Transverse colon (tissue), 4 donors: ENCODE data around the gene CLCA2. TPM values are rescaled to one million over a fixed set of nuclear protein-coding genes. Genes with fewer than 3 reads are reported as not detected.
A peak's percentile ranks its signal among the peaks of the same experiment; 100 is the strongest.

Experiments used
- DNase-seq: peaks from one replicate; pipeline ENCODE4 v3.0.0-alpha.2; 2019
- H3K27ac ChIP-seq, 4 donors: fragments of 200-600 bp; sonication (generic); 2 replicates each; pipeline ENCODE4 v1.5.1; 2016 to 2018; ENCODE audit warnings: inconsistent platforms in 4 of 4
- H3K27me3 ChIP-seq: fragments of 200-600 bp; sonication (generic); 2 replicates; pipeline ENCODE4 v1.5.1; 2017; ENCODE audit warnings: inconsistent platforms
- H3K36me3 ChIP-seq, 4 donors: fragments of 200-600 bp; sonication (generic); 2 replicates each; pipeline ENCODE4 v1.5.1; 2017 to 2019; ENCODE audit warnings: inconsistent platforms in 4 of 4
- H3K4me1 ChIP-seq, 4 donors: fragments of 200-600 bp; sonication (generic); 2 replicates each; pipeline ENCODE4 v1.5.1; 2017 to 2020; ENCODE audit warnings: inconsistent platforms in 4 of 4
- H3K4me3 ChIP-seq, 4 donors: fragments of 200-600 bp; sonication (generic); 1 replicate in 1 of 4; 2 replicates in 3 of 4; pipeline versions ENCODE4 v1.5.1 to v1.6.1; 2017 to 2019; ENCODE audit warnings: inconsistent platforms in 4 of 4
- H3K9me3 ChIP-seq, 2 donors: fragments of 200-600 bp; sonication (generic); 2 replicates each; pipeline ENCODE4 v1.5.1; 2017 to 2019; ENCODE audit warnings: inconsistent platforms in 2 of 2
- CTCF ChIP-seq, 5 experiments: fragments of 200-600 bp in 3 of 5; fragments of 450-650 bp in 2 of 5; sonication (generic) in 3 of 5; IDR thresholded peaks; 1 replicate in 2 of 5; 2 replicates in 3 of 5; pipeline ENCODE4 v1.5.1; 2016 to 2017; ENCODE audit warnings: antibody characterized with exemption in 5 of 5, inconsistent platforms in 3 of 5, mild to moderate bottlenecking in 2 of 5, moderate library complexity in 1 of 5
- EP300 ChIP-seq: sonication (generic); formaldehyde crosslinking; IDR thresholded peaks from one replicate; pipeline ENCODE4 v1.6.1; 2017; ENCODE audit warnings: antibody characterized with exemption, low read depth
- POLR2A ChIP-seq: fragments of 450-650 bp; IDR thresholded peaks from one replicate; pipeline ENCODE4 v1.6.1; 2016; ENCODE audit warnings: antibody characterized with exemption, mild to moderate bottlenecking, moderate library complexity
- POLR2AphosphoS5 ChIP-seq, 3 donors: sonication (generic); formaldehyde crosslinking; IDR thresholded peaks; one replicate each; pipeline ENCODE4 v1.6.1; 2016; ENCODE audit warnings: antibody characterized with exemption in 3 of 3
- WGBS, 2 donors: methylation state at CpG; one replicate each; pipeline ENCODE4 v1.1.5; 2018; ENCODE audit warnings: low coverage in 1 of 2; 5-methylcytosine and 5-hydroxymethylcytosine counted together
- in situ Hi-C, 4 donors: fragments of 200-750 bp; cut with MboI; loops; one replicate each; pipeline versions ENCODE4 v1.15.0 to v1.15.1; 2017; ENCODE audit warnings: low sequenced_read_pairs in 3 of 4, low pct_ligation_motif_present in 1 of 4, low pct_unique_long_range_greater_than_20kb in 1 of 4
- intact Hi-C: fragments of 100-400 bp; cut with DNase I; formaldehyde crosslinking; loops from one replicate; pipeline ENCODE4 v1.15.1; 2023; ENCODE audit warnings: low total_unique reads
- total RNA-seq, 4 donors: library from RNA; depleted of rRNA; stranded (reverse); fragments of >200 nt; gene quantifications; one replicate each; pipeline ENCODE4 v1.1.0, GENCODE V29; 2016

Gene CLCA2
- total RNA-seq, 4 donors from 2014 or later: 1.1 to 1.7 TPM; not detected in 2

- 83 to 90% methylated on average over 2 of the region's 2 CpGs for WGBS, 2 donors
- no peak for TF ChIP-seq EP300
- TF ChIP-seq POLR2AphosphoS5 (IDR thresholded peaks at IDR 0.05): no peak
- TF ChIP-seq CTCF (IDR thresholded peaks at IDR 0.05): no peak
- no peak for TF ChIP-seq POLR2A
- intact Hi-C loops: no loop called here
- Histone ChIP-seq H3K27ac (no peak overlapping the region), H3K36me3 (no peaks in the 10 kb centered on the region), H3K4me1 (no peaks in the 10 kb centered on the region), H3K9me3 (no peaks in the 10 kb centered on the region), H3K4me3 (no peak overlapping the region), H3K27me3 (no peaks in the 10 kb centered on the region)
- in situ Hi-C loops: loop anchor here in 1 of 4 donors (25.0 kb wide), 1 partner anchor 196 kb away; no protein-coding TSS in a partner anchor
- DNase-seq: no peak
These were observed 67.4 kb downstream of the CLCA2 start for GRCh38 chr1:86491171-86491950.

GRCh38 chr1:86498281-86498680, 74.3 kb downstream of the CLCA2 start:
- H3K4me1 ChIP-seq: peaks cover 0 to 28% (median 16%) of the 10 kb centered on the region in 4 donors
- H3K27me3 ChIP-seq: no peaks in the 10 kb centered on the region
- intact Hi-C loops: no loop called here
- 69 to 82% methylated on average over 2 to 3 of the region's 3 CpGs for WGBS, 2 donors
- DNase-seq: no peak
- H3K9me3 ChIP-seq: no peaks in the 10 kb centered on the region
- in situ Hi-C loops: loop anchor here in 1 of 4 donors (25.0 kb wide), 1 partner anchor 189 kb away; no protein-coding TSS in a partner anchor
- no peak for TF ChIP-seq EP300
- TF ChIP-seq POLR2AphosphoS5 (IDR thresholded peaks at IDR 0.05): no peak
- TF ChIP-seq CTCF (IDR thresholded peaks at IDR 0.05): no peak
- TF ChIP-seq POLR2A: no peak
- H3K36me3 ChIP-seq: no peaks in the 10 kb centered on the region
- H3K4me3 ChIP-seq: no peak overlapping the region
- H3K27ac ChIP-seq: no peak overlapping the region

GRCh38 chr1:86499987-86500593, 76.1 kb downstream of the CLCA2 start:
- DNase-seq: no peak
- peaks cover 2 to 44% (median 25%) of the 10 kb centered on the region in 4 donors for H3K4me1 ChIP-seq
- intact Hi-C loops: loop anchor here (10.0 kb wide), 1 partner anchor 125 kb away; no protein-coding TSS in a partner anchor
- H3K9me3 ChIP-seq: no peaks in the 10 kb centered on the region
- TF ChIP-seq CTCF (IDR thresholded peaks at IDR 0.05) (peak; percentile 88 to 98 (median 95)), EP300 (no peak), POLR2AphosphoS5 (IDR thresholded peaks at IDR 0.05) (no peak), POLR2A (no peak)
- H3K4me3 ChIP-seq: no peak overlapping the region
- 10 to 11% methylated on average over 3 of the region's 3 CpGs for WGBS, 2 donors
- H3K36me3 ChIP-seq: no peaks in the 10 kb centered on the region
- H3K27me3 ChIP-seq: no peaks in the 10 kb centered on the region
- in situ Hi-C loops: loop anchor here in 1 of 4 donors (10.0 to 25.0 kb wide), 2 partner anchors 115 to 187 kb away; no protein-coding TSS in a partner anchor
- peak overlapping the region in 2 of 4 donors; percentile 9 to 62 for H3K27ac ChIP-seq

GRCh38 chr1:86500714-86501113, 76.7 kb downstream of the CLCA2 start:
- intact Hi-C loops: loop anchor here (10.0 kb wide), 1 partner anchor 126 kb away; no protein-coding TSS in a partner anchor
- Histone ChIP-seq H3K27ac (peak overlapping the region in 2 of 4 donors; percentile 9 to 62), H3K4me1 (peaks cover 2 to 50% (median 27%) of the 10 kb centered on the region in 4 donors), H3K9me3 (no peaks in the 10 kb centered on the region), H3K27me3 (no peaks in the 10 kb centered on the region), H3K4me3 (no peak overlapping the region), H3K36me3 (no peaks in the 10 kb centered on the region)
- TF ChIP-seq POLR2AphosphoS5 (IDR thresholded peaks at IDR 0.05) (peak in 1 of 3 donors; percentile 15), CTCF (IDR thresholded peaks at IDR 0.05) (no peak)
- WGBS, 2 donors: 62 to 70% methylated on average over 2 of the region's 2 CpGs
- in situ Hi-C loops: loop anchor here in 1 of 4 donors (10.0 kb wide), 1 partner anchor 116 kb away; no protein-coding TSS in a partner anchor
- no peak for DNase-seq
